ENCODE data around the gene METTL1.

Gene METTL1

DNA sequence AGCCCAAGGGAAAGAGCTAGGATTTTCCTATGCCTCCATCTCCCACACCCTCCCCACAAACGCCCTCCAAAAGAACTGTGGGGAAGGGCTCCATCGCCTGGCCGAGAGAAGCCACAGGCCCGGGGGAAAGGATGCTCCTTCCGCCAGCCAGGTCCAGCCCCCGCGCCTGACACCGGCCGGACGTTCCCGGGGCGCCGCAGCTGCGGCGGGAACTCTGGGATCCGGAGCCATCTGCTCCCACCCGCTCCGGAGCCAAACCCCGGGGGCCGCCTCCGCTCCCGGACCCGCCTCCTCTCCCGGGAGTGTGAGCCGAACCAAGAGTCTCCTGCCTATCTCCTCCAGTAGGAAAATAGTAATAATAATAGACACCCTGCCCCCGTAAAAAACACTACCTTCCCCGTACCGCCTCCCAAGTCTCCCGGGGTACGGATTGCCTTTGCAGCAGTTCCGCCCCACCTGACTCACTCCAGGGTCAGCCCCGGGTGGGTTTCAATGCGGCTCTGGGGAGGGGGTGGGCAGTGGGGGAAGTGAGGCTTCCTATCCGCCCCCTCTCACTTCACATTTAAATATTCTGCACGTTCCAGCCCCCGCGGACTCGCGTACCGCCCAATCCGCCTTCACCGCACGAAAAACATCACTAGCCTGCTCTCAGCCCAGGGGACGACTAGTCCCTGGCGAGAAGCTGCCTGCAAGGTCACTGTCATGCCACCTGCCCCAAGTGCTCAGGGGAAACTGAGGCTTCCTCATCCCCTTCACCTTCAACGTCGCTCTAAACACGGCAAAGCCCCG is 35.8 kb downstream of the METTL1 start:
- DNase-seq: no peak

- no peak for DNase-seq
Measured at GRCh38 chr12:57735198-57735855, 36.6 kb downstream of the METTL1 start.

DNA sequence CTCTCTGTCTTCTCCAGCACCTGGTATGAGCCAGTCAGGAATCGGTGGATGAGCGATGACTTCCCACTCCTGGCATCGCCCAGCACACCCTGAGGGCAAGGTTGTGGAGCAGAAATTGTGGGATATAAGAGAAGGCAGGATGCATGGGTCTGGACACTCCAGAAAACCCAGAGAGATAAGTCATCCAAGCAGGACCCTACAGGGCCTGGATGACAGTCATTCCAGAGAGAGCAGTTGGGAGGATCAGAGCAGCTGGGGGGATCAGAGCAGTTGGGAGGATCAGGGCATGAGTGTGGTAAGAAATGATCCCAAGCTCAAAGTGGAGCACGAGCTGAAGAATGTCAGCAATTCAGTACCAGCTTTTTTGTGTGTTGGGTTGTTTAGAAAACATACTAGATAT is 37.3 kb downstream of the METTL1 start:
- no peak for DNase-seq

GRCh38 chr12:57733928-57734327 is 38.0 kb downstream of the METTL1 start:
- DNase-seq: no peak

- DNase-seq: no peak
Measured at GRCh38 chr12:57732726-57733593, 38.9 kb downstream of the METTL1 start.

- DNase-seq: no peak
Measured at GRCh38 chr12:57732270-57732669, 39.6 kb downstream of the METTL1 start.

- DNase-seq: no peak
Measured at GRCh38 chr12:57731411-57732080, 40.4 kb downstream of the METTL1 start.

DNA sequence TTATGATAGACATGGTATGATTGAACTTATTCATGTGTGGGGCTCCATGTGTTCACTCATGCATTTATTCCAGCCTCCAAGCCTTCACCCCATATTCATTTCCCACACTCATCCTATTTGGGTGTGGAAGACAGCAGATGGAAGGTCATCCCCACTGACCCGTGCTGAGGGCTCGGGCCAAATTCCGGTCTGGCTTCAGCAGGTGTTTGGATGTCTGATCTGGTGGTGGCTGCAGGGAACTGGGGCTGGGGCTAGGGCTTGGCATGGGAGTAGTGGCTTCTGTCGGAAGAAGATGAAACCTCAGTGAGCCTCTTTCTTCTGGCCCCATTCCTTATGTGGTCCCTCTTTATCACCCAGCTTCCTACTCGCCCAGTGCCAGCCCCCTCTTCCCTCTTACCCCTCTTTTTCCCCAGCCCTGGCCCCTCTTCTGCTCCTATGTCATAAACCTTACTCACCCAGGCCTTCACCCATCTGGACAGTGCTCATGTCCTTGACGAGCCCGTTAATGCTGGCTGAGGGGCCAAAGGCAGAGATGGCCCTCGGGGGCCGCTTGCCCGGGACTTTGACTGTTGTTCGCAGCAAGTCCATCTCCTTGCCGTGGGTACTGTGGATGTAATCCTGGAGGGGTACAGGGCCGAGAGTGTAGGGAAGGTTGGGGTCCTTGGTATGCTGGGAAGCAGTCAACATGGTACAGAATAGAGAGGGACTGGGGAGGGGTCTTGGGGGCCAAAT is 41.4 kb downstream of the METTL1 start:
- DNase-seq: no peak

DNA sequence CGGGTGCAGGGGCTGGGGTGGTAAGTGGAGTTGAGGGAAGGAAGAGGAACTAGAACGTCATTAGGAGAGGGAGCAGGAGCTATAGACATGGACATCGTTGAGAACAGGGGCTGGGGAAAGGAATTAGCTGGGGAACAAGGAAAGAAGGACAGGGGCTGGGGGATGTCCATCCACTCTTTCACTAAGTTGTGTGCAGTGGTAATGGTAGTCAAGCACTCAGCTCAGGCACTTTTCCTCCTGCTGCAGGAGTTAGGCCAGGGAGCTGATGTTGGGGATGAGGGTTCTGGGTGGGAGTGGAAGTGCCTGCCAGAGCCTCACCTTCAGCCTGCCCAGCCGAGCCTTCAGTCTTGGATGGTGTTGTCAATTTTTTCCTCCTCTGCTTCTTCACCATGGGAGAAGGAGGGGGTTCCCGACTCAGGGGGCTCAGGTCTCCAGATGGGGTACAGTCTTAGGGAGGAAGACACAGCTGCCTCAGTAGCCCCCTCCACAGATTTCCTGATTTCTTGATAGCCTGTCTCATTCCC is 42.5 kb downstream of the METTL1 start:
- DNase-seq: no peak

DNA sequence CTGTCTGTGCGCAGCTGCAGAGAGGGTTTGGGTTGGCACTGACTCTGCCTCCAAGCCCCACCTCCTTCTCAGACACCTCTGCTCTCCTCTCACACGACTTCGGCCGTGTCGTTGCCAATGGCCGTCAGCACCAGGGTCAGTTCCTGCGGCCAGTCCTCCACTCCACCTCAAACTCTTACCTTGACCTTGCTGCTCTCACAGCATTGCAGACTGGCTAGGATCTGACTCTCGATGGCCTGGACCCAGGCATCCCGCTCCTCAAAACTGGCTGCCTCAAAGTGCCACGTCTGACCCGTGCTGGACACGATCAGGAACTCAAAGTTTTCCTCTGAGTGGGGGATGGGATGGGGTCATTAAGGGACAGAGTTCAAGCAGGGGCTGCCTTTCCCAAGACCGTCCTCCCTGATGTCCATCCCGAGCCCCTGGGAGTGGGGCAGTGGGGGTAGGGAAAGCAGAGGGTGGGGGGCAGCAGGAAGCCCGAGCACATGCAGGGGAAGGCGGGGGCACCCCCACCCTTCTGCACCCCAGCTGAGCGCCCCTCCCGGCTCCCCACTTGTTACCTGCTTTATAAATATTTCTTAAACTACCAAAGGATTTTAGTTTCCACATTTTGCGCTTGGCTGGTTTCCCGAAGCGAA is 44.0 kb downstream of the METTL1 start:
- DNase-seq: no peak

DNA sequence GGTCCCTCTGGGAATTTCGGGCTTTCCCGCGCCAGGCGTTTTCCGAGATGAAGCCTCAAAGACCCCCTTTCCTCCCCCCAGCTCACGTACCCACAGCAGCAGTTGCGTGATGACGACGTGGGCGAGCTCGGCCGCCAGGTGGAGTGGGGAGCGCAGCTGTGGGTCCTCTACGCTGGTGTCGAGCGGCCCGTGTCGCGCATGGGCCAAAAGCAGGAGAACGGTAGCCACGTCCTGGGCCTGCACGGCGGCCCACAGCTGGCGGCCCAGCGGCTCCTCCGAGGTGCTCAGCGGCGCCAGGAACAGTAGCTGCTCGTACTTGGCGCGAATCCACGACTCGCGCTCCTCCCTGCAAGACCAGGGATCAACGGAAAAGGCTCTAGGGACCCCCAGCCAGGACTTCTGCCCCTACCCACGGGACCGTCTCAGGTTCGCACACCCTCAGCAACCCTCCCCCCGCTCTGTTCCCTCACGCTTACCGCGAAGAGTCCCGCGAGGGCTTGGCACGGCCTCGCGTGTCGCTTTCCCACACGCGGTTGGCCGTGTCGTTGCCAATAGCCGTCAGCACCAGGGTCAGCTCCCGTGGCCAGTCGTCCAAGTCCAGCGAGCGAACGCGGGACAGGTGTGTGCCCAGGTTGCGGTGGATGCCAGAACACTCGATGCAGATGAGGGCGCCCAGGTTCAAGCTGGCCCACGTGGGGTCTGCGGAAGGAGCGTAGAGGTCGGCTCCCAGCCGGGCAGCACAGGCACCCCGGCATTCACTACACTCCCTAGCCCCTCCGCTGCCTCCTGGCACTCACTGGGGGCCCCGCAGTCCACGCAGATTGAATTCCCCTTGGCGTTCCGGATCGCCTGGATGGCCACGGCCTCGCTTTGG is 44.8 kb downstream of the METTL1 start:
- DNase-seq: no peak

DNA sequence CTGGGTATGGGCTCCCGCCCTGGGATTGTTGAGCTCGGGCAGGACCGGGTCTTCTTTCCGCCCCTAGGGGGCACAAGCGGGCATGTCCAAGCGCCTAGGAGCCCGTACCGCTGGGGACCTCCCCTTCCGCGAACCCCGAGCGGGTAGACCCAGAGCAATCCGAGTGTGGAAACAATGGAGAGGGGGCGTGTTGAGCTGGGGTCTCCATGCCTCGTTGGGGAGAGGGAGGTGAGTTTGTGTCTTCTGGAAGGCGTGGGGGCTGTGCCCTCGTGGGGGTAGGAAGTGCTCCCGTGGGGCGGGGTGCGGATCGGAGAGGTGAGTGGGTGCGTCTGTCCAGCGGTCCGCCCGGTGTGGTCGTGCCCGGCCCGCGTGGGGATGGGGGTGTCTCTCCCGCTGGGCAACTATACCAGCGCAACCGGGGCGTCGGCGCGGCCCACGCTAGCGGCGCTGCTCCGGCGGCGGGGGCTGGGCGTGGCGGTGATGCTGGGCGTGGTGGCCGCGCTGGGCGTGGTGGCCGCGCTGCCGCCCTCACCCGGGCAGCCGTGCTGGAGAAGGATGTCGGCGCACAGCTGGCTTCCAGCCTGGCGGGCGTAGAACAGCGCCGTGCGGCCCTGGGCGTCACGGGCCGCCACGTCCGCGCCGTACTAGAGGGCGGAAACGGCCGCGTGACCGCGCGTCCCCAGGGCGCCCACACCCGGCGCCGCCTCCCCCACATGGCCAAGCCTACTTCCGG is 45.6 kb downstream of the METTL1 start:
- DNase-seq: no peak

DNA sequence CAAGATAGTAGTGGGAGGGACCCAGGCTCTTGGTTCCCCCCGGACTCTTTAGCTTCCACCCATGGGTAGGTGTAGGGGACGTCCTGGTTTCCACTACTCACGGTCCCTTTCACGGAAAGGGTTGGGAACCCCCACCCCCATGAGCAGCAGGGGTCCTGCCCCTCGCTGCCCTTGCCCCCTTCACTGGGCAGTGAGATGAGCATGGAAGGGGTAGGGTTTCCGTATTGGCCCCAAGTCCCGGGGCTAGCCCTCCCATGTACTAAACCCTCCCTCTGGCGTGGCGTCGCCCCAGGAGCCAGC is 46.1 kb downstream of the METTL1 start:
- no peak for DNase-seq

GRCh38 chr12:57724936-57725740 is 46.8 kb downstream of the METTL1 start:
- no peak for DNase-seq

DNA sequence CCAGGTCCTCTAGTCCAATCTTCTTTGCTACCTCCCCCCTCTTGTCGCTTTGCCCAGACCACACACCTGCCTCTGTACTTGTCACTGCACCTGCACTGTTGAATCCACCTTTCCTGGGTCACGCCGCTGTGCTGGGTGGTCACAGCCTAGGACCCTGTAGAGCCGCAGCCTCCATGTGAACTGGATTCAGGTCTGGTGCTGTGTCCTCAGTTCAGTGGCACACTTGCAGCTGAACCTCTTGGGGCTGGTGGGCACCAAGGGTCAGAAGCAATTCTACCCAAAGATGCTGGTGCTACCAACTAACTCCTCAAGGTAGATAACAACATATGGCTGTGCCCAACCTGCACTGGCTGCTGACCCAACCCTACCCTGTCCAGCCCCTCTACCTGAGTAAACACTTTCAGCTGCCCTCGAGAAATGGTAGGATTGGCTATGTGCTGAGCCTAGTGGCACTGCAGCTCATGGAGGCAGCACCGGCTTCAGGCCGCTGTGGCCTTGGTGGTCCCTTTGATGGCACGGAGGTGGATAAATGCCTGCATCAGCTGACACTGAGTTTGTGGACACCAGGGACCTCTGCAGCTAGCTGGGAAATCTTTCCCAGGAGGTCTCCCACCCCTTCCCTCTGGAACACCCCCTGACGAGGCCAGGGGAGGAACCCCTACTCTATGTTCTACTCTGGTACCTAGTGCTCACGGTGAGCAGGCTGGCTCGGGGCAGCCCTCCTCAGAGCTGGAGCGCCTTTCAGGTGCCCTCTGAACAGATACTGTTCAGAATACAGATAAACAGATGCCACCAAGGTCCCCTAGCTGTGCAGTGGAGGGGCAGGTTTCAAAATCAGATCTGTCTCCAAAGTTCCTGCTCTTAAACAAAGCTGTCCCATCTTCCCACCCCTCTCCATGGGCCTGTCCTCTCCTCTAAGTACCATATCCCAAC is 47.6 kb downstream of the METTL1 start:
- no peak for DNase-seq

- DNase-seq: no peak
Measured at GRCh38 chr12:57723630-57723962, 48.3 kb downstream of the METTL1 start.

DNA sequence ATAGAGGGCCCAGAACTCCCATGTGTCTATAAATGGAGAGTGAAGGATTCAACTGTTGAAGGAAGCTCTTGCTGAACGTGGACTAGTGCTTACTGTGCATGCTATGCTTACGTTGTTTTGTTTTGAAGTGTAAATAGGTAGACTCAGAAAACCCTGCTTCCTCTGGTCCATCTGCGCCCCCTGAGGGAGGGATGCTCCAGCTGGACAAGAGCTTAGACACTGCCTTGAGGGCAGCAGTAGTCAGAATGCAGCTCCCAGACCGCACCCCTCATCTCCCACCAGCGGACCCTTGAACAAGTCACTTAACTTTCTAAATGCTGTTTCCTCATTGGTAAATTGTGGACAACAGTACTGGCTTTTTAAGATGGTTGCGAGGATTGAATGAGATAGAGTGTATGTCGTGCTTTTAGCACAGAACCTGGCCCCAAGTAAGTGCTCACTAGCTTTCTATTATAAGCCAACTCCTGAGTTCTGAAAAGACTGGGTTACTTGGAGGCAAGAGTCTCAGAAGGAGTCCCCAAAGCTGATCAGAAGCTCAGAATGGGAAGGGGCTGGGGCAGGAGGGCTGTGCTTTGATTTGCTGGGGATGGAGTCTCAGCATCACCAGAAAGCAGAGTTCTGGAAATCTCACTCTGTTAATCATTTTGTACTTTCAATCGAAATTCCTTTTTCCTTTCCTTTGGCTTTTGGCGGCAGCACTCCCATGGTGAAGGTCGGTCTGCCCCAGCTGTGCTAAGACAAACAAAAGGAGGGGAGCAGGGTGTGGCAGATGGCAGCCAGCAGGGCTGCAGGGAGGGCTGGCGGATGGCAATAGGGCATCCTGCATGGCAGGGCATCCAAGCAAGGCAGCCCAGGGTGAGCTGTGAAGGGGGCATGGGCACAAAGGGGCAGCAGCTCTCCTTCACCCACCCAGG is 48.9 kb downstream of the METTL1 start:
- no peak for DNase-seq

All from stimulated activated CD4-positive, alpha-beta T cell treated with anti-CD3 and anti-CD28 coated beads, Interleukin-4, amount 100 ng/mL, for 24 hours (primary cell).